GM19351 (cell line): Measurements from ENCODE around the gene C16orf78.

Experiments
- ATAC-seq: cut with Tn5 transposase; IDR thresholded peaks from one replicate; pipeline ENCODE4 v1.9.1; 2021; ENCODE audit warnings: mild to moderate bottlenecking, moderate library complexity; ENCODE audit not compliant: unreplicated experiment

The C16orf78 gene, protein sequence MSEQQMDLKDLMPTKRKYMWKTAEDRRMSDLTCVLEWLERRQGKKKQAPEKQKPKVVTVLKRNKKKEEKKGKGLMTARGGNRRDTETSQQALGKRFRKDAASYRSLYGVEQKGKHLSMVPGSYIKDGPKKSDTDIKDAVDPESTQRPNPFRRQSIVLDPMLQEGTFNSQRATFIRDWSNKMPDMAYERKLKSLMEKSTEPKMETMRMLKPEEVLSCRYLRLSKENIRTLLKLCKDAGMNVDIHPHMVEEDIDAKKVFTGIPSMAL

DNA sequence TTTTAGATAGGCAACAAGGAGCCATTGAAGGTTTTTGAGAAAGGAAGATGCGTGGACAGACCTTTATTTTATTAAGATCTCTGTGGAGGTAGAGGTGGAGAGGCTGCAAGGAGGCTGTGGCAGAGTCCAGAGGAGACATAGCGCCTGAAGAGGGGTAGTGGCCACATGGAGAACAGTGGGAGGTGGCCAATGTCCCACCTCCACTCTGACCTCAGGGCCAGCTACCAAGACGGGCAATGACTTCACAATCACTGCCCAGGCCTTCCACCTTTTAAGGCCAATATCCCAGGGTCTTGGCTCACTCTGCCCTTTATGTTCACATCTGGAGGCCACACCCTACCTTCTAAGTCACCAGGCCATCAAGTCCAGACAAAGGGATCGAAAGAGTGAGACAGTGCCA, at the start of gene C16orf78:
TSS of gene C16orf78 (plus strand) at position 301 of the 400 bp plus-strand sequence. CDS start 136 bp downstream, outside the sequence.
- no peak for ATAC-seq

DNA sequence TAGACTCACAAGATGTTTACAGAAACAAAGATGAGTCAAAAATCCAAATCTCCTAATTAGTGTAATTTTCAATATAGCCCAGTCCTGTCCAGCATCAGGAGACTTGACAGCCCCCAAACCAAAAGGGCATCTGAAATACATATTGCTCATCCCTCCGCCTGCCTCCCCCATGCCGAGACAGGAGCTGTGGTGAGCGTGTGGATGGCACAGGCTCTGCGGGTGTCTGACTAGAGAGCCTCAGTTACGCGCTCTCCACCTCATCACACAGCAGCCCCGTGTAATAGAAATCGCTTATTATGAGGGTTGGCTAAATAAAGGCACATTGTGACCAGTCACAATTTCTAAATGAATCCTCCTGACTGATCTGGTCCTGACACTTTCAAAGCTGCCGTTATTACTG, 48.9 kb upstream of the C16orf78 start:
- no peak for ATAC-seq

DNA sequence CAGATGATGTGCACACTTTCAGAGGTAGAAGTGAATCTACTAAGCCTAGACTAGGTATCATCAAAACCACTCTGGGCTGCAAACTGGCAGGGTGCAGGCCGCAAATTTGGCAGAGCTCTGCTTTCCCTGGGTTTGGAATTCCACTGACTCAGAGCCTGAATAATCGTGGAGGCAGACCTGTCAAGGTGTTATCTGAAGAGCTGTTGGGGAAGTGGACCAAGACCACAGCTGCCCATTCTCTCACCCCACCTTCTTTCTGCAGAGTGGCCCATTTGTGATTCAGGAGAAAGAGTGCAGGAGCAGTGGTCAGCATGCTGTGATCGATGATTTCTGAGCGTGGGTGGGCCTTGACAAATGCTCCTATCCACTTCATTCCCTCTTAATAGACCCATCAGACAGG, 46.1 kb upstream of the C16orf78 start:
- no peak for ATAC-seq

DNA sequence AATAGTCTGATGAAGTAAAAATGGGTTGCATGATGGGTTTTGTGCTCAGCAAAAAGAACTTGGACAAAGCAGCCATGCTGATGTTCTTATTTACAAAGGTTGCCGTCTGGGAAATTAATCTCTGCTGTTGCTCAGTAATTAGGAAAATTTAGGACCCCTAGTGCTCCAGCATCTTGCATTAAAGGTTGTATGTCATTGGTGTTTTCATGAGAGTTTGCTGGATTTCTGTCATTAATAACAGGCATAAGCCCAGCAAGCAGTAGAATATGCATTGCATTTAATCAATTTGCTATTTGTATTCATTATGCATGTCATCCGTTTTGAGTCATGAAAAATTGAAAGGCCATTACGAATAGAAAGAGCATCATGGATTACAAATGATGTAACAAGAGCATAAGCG, 45.3 kb upstream of the C16orf78 start:
- no peak for ATAC-seq

DNA sequence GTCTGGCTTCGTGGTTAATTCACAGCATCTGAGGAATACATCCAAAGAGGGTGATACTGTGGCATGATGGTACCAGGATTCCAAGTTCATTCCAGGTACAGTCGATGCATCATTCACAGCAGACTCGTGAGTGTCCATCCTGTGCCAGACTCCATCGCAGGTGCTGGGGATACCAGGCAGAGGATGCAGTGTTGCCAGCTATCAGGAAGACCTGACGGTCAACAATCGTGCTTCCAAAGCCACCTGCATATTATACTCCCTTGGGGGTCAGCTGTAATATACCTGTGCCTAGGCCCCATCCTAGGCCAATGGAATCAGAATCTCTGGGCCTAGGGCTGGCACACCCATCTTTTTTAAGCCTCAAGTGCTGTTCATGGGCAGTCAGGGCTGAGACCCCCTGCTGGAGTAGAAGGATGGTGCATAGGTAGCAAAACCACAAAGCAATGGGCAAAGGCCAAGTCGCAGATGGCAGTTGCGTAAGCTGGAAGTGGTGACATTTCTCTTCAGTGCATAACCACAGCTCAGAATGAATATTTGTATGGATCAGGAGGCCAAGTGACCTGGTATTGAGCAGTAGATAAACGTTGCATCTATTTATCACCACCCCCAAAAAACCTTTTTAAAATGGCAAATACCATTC, 42.9 kb upstream of the C16orf78 start:
- no peak for ATAC-seq

DNA sequence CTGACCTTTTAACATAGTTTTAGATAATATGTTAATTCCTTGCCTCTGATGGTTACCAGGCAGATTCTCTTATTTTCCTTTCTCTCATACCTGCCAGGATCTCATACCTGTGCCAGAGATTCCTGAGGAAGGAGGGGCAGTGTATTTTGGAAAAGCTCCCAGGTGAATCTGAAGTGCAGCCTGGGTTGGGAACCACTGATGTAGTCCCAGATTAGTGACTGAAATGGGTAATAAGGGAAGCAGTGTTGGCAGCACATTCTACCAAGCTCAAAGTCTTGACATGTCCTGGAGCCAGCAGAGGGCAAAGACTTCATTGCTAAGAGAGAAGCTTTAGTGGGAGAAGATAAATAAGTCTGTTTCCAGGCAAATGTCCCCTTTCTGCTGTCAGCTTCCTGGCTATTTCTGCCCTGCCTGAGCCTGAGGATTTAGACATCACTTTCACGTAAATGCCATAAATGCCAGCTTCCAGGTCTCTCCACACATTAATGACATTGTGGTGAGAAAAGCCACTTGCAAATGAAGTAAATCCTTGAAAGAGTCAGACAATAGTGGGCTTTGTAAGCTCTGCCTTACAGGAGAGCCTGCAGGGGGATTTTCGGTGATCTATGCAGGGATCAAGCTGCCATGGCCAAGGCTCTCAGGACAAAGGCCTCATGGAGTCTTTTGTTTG, 40.9 kb upstream of the C16orf78 start:
- ATAC-seq = no peak

DNA sequence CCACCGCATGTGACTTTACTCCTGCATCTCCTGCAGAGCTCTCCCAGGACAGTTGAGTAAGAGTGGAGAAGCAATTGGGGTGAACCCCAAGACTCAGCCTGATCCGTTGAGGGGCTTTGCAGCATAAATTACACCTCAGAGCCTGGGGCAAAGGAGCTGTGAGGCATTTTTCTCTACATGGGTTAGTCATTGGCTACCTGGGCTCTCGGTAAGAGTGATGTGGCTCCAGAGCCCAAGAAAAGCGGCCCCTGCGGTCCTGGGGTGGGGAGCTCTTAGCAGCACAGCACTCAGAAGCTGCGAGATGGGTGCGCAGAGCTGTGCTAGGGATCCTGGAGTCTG, 40.4 kb upstream of the C16orf78 start:
- ATAC-seq = no peak

DNA sequence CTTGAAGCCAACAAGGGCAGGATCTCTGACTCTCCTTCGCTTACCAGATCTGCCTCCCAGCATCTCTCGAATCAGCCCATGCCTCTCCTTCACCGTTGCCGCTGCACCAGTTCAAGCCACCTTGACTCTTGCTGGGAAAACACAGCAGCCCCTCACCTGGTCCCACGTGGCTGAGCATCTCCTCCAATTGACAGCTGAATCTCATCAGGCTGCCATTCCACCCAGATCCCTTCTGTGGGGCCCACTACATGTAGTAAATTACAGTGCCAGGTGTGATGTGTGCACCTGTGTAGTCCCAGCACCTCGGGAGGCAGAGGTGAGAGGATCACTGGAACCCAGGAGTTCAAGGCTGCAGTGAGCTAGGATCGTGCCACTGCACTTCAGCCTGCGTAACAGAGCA, 37.8 kb upstream of the C16orf78 start:
- no peak for ATAC-seq

DNA sequence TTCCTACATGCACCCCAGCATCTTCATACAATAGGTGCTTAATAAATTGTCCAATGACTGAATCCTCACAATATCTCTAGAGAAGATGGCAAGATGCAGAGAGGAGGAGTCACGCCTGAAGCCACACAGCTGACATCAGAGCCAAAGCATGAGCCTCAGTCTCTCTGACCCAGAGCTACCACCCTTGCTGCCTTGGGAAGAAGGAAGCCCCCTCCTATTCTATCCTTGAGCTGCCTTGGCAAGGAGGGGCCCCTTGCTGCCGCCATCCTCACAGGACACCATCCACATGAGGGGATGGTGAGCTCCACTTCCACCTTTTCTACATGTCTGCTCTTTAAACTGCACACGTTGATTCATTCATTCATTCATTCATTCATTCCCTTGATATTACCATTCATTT, 37.0 kb upstream of the C16orf78 start:
- no peak for ATAC-seq

DNA sequence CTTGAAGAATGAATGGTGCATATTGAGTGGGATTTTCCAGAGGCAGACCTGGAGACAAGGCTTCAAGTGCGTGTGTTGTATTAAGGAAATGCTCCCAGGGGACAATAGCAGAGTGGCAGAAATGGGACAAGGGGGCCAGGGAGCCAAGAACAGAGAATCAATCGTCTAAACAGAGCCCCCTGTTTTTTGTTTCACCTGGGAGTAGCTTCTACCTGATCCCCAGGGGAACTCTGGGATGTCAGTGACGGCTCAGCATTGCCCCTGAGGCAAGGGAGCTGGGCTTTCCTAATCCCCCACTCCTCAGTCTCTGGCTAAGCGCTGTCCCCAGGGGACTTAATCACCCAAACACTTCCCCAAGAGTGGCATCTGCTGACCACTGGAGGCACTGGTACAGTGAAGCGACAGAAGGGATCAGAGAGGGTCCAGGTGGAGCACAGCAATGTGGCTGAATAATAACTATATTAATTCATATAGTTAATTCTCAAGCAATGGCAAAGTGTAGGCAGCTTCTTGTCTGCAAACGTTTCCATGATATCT, 35.7 kb upstream of the C16orf78 start:
- ATAC-seq = no peak

DNA sequence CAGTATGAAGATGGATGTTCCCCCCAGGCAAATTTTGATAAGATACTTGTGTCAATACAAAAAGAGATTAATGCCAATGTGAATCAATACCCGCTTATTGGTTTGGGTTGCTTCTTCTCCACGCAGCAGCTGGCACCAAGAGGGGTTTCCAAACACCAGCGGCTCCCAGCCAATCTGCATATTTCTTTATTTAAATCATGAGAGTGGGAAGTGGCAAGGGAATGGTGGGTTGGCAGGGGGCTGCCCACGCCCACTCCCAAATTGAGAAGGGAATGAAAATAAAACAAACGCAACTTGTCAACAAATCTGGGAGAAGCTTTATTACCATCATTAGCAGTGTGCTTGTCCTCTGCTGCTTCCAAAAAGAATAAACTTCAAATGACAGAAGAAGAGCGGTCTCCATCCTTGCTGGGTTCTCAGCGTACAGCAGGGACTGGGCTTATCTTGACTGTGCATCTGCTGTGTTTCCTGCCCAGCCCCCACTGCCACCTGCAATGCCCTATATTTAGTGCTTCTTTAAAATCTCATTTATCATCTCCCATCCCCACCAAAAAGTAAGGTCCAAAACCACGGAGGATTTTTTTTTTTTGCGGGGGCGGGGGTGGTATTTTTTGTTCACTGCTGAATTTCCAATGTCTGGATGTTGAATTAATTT, 34.9 kb upstream of the C16orf78 start:
- no peak for ATAC-seq

DNA sequence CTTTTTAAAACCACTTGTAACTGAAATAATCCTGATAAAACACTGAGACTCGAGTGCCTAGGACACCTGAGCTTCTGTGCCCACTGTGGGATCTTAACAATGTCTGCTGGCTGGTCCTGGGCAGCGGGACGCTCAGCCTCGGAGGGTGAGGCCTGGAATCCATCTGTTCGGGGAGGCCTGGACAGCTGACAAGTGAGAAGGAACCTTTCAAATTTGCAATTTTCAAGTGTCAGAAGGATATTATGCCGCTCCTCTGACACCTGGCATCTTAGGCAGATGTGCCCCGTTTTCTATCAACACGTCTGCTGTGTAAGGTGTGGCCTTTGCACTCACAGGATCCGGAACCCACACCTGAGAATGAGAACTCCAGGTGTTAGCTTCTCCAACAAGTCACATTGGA, 33.1 kb upstream of the C16orf78 start:
- ATAC-seq = no peak

DNA sequence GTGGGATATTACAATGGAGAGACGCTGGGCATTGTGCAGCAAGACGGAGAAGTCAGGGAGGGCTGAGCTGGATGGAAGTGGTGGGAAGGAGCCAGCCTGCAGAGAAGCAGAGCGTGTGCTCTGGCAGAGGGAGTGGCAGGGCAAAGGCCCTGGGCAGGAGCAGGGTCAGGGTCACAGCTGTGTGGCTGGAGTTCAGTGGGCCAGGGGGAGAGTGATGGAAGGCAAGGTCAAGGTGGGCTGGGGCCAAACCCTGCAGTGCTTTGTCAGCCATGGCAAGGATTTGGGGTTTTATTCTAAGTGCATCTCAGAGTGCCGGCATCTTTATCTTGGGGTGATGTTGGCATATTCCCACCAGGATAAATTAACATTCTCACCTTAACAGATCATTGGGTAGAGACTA, 31.9 kb upstream of the C16orf78 start:
- no peak for ATAC-seq

DNA sequence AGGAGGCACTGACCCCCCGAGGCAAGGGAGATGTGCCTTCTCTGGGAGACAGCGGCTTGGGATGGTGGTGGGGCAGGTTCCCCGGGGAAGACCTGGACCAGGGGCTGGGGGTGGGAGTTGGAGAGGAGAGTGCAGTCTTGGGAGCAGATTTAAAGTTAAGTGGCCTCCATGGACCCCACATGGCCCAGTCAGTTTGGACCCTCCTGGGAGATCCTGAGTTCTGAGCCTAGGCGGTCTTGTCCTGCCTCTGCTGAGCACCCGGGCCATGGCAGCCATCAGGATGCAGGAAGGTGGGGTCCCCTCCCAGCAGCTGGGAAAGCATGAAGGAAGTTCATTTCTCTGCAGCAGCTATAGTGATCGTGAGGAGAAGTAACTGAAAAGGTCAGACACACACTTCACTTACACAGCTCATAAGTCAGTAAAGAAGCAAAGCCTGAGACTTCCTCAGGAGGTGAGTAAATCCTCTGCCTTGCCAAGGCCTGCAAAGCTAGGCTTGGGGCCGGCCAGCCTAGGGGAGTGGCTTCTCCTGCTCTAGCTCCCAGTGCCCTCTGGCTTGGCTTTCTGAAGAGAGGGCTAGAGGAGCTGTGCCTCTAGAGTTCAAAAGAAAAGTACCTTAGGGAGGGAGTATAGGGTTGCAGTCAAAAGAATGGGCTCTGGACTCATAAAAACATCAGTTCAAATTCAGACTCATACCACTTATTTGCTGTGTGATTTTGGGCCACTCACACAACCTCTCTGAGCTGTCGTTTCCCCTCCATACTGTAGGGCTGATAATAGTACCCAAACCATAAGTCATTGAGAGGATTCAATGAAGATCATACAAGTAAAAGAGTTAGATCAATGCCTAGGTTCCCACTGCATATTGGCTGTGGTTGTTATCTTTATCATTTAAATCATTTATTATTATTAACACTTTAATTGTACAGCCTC, 31.0 kb upstream of the C16orf78 start:
- ATAC-seq = no peak

DNA sequence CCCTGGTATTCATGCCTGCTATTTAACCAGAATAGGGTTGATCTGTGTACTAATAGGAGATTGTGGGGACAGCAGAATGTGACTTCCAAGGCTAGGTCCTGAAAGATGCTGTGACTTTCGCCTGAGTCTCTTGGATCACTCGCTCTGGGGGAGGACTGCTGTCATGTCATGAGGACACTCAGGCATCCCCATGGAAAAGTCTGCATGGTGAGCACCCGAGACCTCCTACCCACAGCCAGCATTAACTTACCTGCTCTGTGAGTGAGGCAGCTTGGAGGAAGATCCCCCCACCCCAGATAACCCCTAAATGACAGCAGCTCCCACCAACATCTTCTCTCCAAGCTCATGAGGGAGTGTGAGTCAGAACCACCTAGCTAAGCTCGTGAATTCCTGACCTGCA, 30.3 kb upstream of the C16orf78 start:
- ATAC-seq = no peak

DNA sequence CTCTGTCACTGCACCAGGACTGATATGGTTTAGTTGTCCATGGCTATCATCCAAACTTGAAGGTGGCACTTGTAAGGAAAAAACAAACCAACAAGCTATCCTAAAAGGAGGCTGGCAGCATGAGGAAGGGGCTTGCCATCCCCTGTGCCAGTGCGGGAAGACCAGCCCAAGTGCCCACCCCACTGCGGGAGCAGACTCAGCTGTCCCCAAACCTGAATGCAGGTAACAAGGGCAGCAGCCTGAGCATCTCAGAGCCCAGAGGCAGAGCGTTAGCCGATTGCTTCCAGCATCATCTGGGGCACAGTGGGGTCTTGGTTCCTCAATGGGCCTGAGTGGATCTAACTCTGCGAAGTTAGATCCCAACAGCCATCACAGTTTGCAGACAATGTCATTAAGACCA, 29.2 kb upstream of the C16orf78 start:
- no peak for ATAC-seq

DNA sequence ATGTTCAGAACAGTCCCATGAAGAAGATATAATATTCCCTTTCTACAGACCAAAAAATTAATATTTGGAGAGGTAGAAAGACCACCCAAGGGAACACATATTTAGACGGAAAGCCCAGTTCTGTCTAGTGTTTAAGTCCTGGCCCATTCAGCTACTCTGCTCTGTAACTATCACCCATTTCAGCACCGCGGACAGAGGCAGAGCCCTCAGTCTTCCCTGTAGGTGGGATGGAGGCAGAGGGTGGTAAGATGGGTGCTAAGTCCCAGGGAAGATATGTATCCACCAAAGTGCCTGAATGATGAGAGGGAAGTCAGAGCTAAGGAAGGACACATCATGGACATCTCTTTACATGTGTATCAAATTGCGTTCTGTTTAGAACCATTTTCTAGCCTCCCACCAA, 27.8 kb upstream of the C16orf78 start:
- ATAC-seq = no peak

DNA sequence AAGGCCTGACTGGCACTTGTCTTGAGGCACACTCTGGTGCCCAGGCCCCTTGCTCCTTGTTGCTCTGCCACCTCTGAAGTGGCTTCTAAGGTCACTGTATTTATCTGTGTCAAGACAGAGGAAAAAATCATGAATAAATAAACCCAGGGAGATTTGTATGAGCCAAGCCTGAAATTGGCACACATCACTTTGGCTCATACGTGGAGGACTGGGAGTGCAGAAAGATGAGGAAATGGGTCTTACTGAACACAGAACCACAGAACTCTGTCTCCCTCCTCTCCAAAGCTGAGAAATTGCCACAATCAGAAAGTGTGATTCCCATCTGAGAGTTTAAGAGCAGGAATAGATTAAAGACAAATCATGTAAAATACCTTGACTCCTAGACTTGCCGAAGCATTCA, 27.1 kb upstream of the C16orf78 start:
- ATAC-seq = no peak

DNA sequence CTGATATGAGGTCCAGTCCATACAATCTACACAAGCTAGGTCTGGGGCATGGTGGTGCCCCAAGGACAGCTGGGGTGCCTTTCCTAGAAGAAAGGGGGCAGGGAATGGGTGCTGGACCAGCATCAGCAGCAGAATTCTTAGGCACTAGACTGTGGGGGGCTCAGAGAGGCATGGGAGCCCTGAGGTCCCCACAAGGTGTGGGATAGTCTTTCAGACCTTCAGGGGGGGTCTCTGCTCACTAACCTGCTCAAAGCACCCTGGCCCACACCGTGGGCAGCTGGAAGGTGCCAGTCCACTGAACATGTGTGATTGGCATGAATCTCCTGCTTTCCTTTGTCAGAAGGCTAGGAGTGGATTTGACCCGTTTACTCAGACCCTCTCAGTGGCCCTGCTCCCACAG, 26.1 kb upstream of the C16orf78 start:
- ATAC-seq = no peak

DNA sequence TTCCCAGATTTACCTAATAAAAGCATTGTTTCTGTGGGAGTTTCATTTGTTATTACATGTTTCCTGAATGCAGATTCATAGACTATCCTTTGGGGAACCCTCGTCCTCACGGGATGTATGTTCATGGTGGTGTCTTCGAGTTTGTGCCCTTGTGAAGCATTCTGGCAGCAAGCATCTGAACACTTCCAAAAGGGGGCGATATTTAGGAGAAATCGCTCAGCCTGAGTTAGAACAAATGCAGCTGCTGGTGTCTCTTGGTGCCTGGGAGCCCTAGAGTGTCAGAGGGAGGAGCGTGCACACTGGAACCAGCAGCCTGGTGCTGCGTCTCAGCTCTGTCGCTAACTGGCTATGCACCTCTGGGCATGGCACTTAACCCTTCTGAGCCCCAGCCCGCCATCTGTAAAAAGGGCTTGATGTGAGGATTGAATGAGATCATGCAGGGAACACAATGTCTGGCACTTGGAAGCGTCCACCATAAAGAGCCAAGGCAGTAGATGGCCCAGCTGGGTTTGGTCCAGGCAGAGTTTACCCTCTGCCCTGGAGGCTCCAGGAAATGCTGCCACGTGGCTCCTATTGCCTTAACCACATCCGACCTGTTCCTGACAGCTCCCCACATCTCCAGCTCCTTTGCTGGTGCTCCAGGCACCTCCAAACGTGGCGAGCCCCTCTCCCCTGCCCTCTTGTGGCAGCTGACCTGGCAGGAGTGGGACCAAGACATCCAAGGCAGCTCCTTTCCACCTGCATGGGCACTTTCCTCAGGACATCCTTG, 25.0 kb upstream of the C16orf78 start:
- ATAC-seq = no peak
